CD14-positive monocyte (primary cell): ENCODE data around the gene SUFU. TPM values are rescaled to one million over a fixed set of nuclear protein-coding genes. Genes with fewer than 3 reads are reported as not detected.
A peak's percentile ranks its signal among the peaks of the same experiment; 100 is the strongest.

Source experiments
- DNase-seq, 3 donors: peaks; one replicate each; pipeline ENCODE4 v3.0.0-alpha.2; 2011 to 2022
- H2AFZ ChIP-seq: 2 replicates; pipeline ENCODE4 v1.6.0; 2012; ENCODE audit warnings: mild to moderate bottlenecking, low read depth, low read length, inconsistent platforms; ENCODE audit not compliant: insufficient read depth, poor library complexity, severe bottlenecking
- H3K27ac ChIP-seq, 2 donors: 1 replicate in 1 of 2; 2 replicates in 1 of 2; pipeline ENCODE4 v1.5.1; 2012 to 2013; ENCODE audit warnings: low read length in 2 of 2, control low read depth in 1 of 2, inconsistent platforms in 1 of 2, low read depth in 1 of 2, mild to moderate bottlenecking in 1 of 2
- H3K27me3 ChIP-seq, 2 donors: one replicate each; pipeline versions ENCODE4 v1.6.0 to v1.6.1; 2011 to 2013; ENCODE audit warnings: low read length in 2 of 2; ENCODE audit not compliant: control insufficient read depth in 2 of 2, insufficient read depth in 2 of 2
- H3K36me3 ChIP-seq, 2 donors: replicated peaks in 1 of 2; 1 replicate in 1 of 2; 2 replicates in 1 of 2; pipeline versions ENCODE4 v1.5.1 to v1.6.1; 2012 to 2013; ENCODE audit warnings: low read length in 2 of 2, control low read depth in 1 of 2, inconsistent platforms in 1 of 2, mild to moderate bottlenecking in 1 of 2; ENCODE audit not compliant: insufficient read depth in 2 of 2, control insufficient read depth in 1 of 2
- H3K4me1 ChIP-seq, 2 donors: 1 replicate in 1 of 2; 2 replicates in 1 of 2; pipeline versions ENCODE4 v1.5.1 to v1.6.1; 2012 to 2013; ENCODE audit warnings: low read length in 2 of 2, control low read depth in 1 of 2, inconsistent platforms in 1 of 2, mild to moderate bottlenecking in 1 of 2, moderate library complexity in 1 of 2; ENCODE audit not compliant: insufficient read depth in 2 of 2, control insufficient read depth in 1 of 2
- H3K4me2 ChIP-seq: replicated peaks from 2 replicates; pipeline ENCODE3; 2012; ENCODE audit warnings: low read length, moderate library complexity, mild to moderate bottlenecking; ENCODE audit not compliant: poor library complexity, severe bottlenecking; ENCODE audit errors: extremely low read depth
- H3K4me3 ChIP-seq, 3 experiments: fragments of 200-600 bp in 1 of 3; sonication (generic) in 1 of 3; replicated peaks in 1 of 3; 1 replicate in 2 of 3; 2 replicates in 1 of 3; pipeline ENCODE4 v1.5.1; 2011 to 2013; ENCODE audit warnings: low read length in 3 of 3, mild to moderate bottlenecking in 3 of 3, control low read depth in 2 of 3, low read depth in 2 of 3, inconsistent platforms in 1 of 3, moderate library complexity in 1 of 3
- H3K79me2 ChIP-seq: 2 replicates; pipeline ENCODE4 v1.6.0; 2012; ENCODE audit warnings: mild to moderate bottlenecking, control low read depth, inconsistent platforms, low read length, moderate library complexity; ENCODE audit not compliant: insufficient read depth
- H3K9ac ChIP-seq: 2 replicates; pipeline ENCODE4 v1.6.0; 2017; ENCODE audit warnings: low read length, mild to moderate bottlenecking; ENCODE audit not compliant: insufficient read depth, poor library complexity, severe bottlenecking
- H3K9me3 ChIP-seq, 2 donors: replicated peaks in 1 of 2; 1 replicate in 1 of 2; 2 replicates in 1 of 2; pipeline versions ENCODE4 v1.5.1 to v1.6.1; 2012 to 2013; ENCODE audit warnings: low read length in 2 of 2, control low read depth in 1 of 2; ENCODE audit not compliant: control insufficient read depth in 1 of 2, insufficient read depth in 1 of 2
- H4K20me1 ChIP-seq: 2 replicates; pipeline ENCODE4 v1.6.0; 2012; ENCODE audit warnings: mild to moderate bottlenecking, low read length, control low read depth, moderate library complexity; ENCODE audit not compliant: insufficient read depth
- H3K27ac Mint-ChIP-seq, 7 donors: one replicate each; pipeline ENCODE4 v1.8.0; 2020; ENCODE audit warnings: mild to moderate bottlenecking in 7 of 7, mixed read lengths in 7 of 7, moderate library complexity in 6 of 7, inconsistent platforms in 2 of 7
- H3K27me3 Mint-ChIP-seq, 3 donors: one replicate each; pipeline ENCODE4 v1.8.0; 2021 to 2022; ENCODE audit warnings: low read depth in 3 of 3, mild to moderate bottlenecking in 3 of 3, mixed read lengths in 3 of 3, moderate library complexity in 3 of 3, inconsistent platforms in 1 of 3
- H3K36me3 Mint-ChIP-seq, 2 donors: one replicate each; pipeline ENCODE4 v1.8.0; 2020; ENCODE audit warnings: mixed read lengths in 2 of 2, inconsistent platforms in 1 of 2, mild to moderate bottlenecking in 1 of 2
- H3K4me1 Mint-ChIP-seq: one replicate; pipeline ENCODE4 v1.8.0; 2020; ENCODE audit warnings: mild to moderate bottlenecking, mixed read lengths
- H3K4me3 Mint-ChIP-seq, 2 donors: one replicate each; pipeline ENCODE4 v1.8.0; 2020; ENCODE audit warnings: mild to moderate bottlenecking in 2 of 2, mixed read lengths in 2 of 2, moderate library complexity in 1 of 2
- H3K9me3 Mint-ChIP-seq, 7 donors: one replicate each; pipeline ENCODE4 v1.8.0; 2020 to 2022; ENCODE audit warnings: mixed read lengths in 7 of 7, mild to moderate bottlenecking in 6 of 7, moderate library complexity in 6 of 7, inconsistent platforms in 2 of 7
- CTCF ChIP-seq: fragments of 200-600 bp; IDR thresholded peaks from one replicate; pipeline ENCODE4 v1.8.0; 2022; ENCODE audit warnings: antibody characterized with exemption, mild to moderate bottlenecking
- WGBS: methylation state at CpG from one replicate; pipeline ENCODE4 v1.1.5; 2013; ENCODE audit warnings: missing lambda C conversion rate; ENCODE audit not compliant: insufficient coverage; 5-methylcytosine and 5-hydroxymethylcytosine counted together
- intact Hi-C, 2 donors: fragments of 100-400 bp; cut with micrococcal nuclease; formaldehyde crosslinking; loops; one replicate each; pipeline versions ENCODE4 v1.15.0 to v1.15.1; 2023
- polyA plus RNA-seq, 3 donors: library from polyadenylated mRNA; depleted of rRNA in 1 of 3; unstranded in 2 of 3; stranded (reverse) in 1 of 3; fragments of 300-500 nt in 2 of 3; fragments of >200 nt in 1 of 3; fragmentation: Illumina TruSeq in 2 of 3; gene quantifications; 1 replicate in 2 of 3; 2 replicates in 1 of 3; pipeline ENCODE4 v1.2.3, GENCODE V29; 2012 to 2021

SUFU gene
- polyA plus RNA-seq, 3 donors, result 3.2 to 10.0 (median 5.7) TPM

DNA sequence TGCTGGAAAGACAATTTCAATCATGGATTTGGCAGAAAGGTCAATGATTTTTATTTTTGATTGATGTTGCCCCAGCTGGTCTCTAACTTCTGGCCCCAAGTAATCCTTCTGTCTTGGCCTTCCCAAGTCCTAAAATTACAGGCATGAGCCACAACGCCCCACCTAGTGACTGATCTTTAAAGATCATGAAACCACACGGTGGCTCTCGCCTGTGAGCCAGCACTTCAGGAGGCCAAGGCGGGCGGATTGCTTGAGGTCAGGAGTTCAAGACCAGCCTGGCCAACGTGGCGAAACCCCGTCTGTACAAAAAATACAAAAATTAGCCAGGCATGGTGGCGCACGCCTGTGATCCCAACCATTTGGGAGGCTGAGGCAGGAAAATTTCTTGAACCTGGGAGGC lies 39.8 kb upstream of the SUFU start:
- peaks cover 8 to 10% of the 10 kb centered on the region in 2 donors for H3K36me3 Mint-ChIP-seq
- H3K9ac ChIP-seq, result no peak overlapping the region
- H4K20me1 ChIP-seq, result no peaks in the 10 kb centered on the region
- TF ChIP-seq CTCF, result no peak
- intact Hi-C loops, result loop anchor here (5.0 kb wide), 2 partner anchors 38 to 42 kb away; partner anchors contain the start of genes ACTR1A (in 1 of the 2), FBXL15 (in 1 of the 2) and SUFU (in 1 of the 2)
- no peak for DNase-seq
- H3K4me3 Mint-ChIP-seq, result no peak overlapping the region
- H3K36me3 ChIP-seq, result no peaks in the 10 kb centered on the region
- H3K4me1 Mint-ChIP-seq, result peaks cover 48% of the 10 kb centered on the region
- H3K4me3 ChIP-seq, result no peak overlapping the region
- no peaks in the 10 kb centered on the region for H3K9me3 ChIP-seq
- H3K4me2 ChIP-seq, result no peak overlapping the region
- H3K9me3 Mint-ChIP-seq, result no peaks in the 10 kb centered on the region
- no peak overlapping the region for H3K27ac ChIP-seq
- H3K79me2 ChIP-seq, result no peaks in the 10 kb centered on the region
- no peak overlapping the region for H3K27ac Mint-ChIP-seq
- peaks cover 4 to 10% (median 9%) of the 10 kb centered on the region in 3 donors for H3K27me3 Mint-ChIP-seq
- H3K4me1 ChIP-seq, result peaks cover 38 to 48% of the 10 kb centered on the region in 2 donors
- 91% methylated on average over 7 of the region's 10 CpGs for WGBS
- no peak overlapping the region for H2AFZ ChIP-seq
- H3K27me3 ChIP-seq, result peaks cover 0 to 3% of the 10 kb centered on the region in 2 donors

GRCh38 chr10:102465466-102465865 lies 38.3 kb upstream of the SUFU start:
- no peak overlapping the region for H2AFZ ChIP-seq
- H3K4me1 Mint-ChIP-seq, result peaks cover 63% of the 10 kb centered on the region
- no peak overlapping the region for H3K27ac ChIP-seq
- no peak overlapping the region for H3K4me3 Mint-ChIP-seq
- no peak overlapping the region for H3K4me2 ChIP-seq
- peaks cover 51 to 63% of the 10 kb centered on the region in 2 donors for H3K4me1 ChIP-seq
- no peak overlapping the region for H3K4me3 ChIP-seq
- TF ChIP-seq CTCF, result no peak
- H3K27me3 Mint-ChIP-seq, result peaks cover 7 to 10% (median 10%) of the 10 kb centered on the region in 3 donors
- H3K9ac ChIP-seq, result no peak overlapping the region
- no peaks in the 10 kb centered on the region for H3K79me2 ChIP-seq
- H3K9me3 ChIP-seq, result no peaks in the 10 kb centered on the region
- WGBS, result 100% methylated on average over 1 of the region's 3 CpGs
- peaks cover 0 to 3% of the 10 kb centered on the region in 2 donors for H3K27me3 ChIP-seq
- H3K36me3 ChIP-seq, result no peaks in the 10 kb centered on the region
- H4K20me1 ChIP-seq, result no peaks in the 10 kb centered on the region
- peak in 1 of 3 donors; percentile 2 for DNase-seq
- H3K27ac Mint-ChIP-seq, result no peak overlapping the region
- H3K9me3 Mint-ChIP-seq, result no peaks in the 10 kb centered on the region
- peaks cover 11% of the 10 kb centered on the region in 2 donors for H3K36me3 Mint-ChIP-seq
- intact Hi-C loops, result no loop called here
